T-cell (primary cell): ENCODE measurements around the gene LRRIQ4. TPM values are rescaled to one million over a fixed set of nuclear protein-coding genes. Genes with fewer than 3 reads are reported as not detected.

Experiments
- ATAC-seq, 4 experiments: fragments of 200-7000 bp in 3 of 4; fragments of 150-1000 bp in 1 of 4; cut with Tn5 transposase; replicated peaks in 1 of 4; 1 replicate in 3 of 4; 2 replicates in 1 of 4; pipeline ENCODE4 v1.10.0; 2021; ENCODE audit warnings: moderate library complexity in 3 of 4, mild to moderate bottlenecking in 2 of 4, moderate number of reproducible peaks in 1 of 4
- CTCF ChIA-PET, 2 donors: fragments of 300-600 bp; sonication (Branson Sonifier 250); formaldehyde crosslinking; loops; one replicate each; lab custom pipeline; 2022; ENCODE audit warnings: antibody characterized with exemption in 2 of 2; lab: Charles Lee
- POLR2A ChIA-PET, 2 donors: fragments of 300-600 bp; sonication (Branson Sonifier 250); formaldehyde crosslinking; loops; one replicate each; lab custom pipeline; 2022; ENCODE audit warnings: antibody characterized with exemption in 2 of 2; lab: Charles Lee
- DNase-seq, 35 experiments: peaks; one replicate each; pipeline versions ENCODE4 v3.0.0 to v3.0.0-alpha.2; 2013 to 2023
- H3K27ac ChIP-seq: one replicate; pipeline ENCODE4 v1.5.1; 2013; ENCODE audit warnings: low read length
- H3K27me3 ChIP-seq, 2 experiments: replicated peaks in 1 of 2; 1 replicate in 1 of 2; 2 replicates in 1 of 2; pipeline versions ENCODE4 v1.6.1 to v1.7.0; 2013; ENCODE audit warnings: low read length in 1 of 2, mixed read lengths in 1 of 2; ENCODE audit not compliant: control insufficient read depth in 2 of 2, insufficient read depth in 2 of 2; ENCODE audit errors: extremely low read depth in 1 of 2
- H3K36me3 ChIP-seq, 2 donors: 1 replicate in 1 of 2; 2 replicates in 1 of 2; pipeline versions ENCODE4 v1.6.1 to v1.7.0; 2013; ENCODE audit warnings: low read length in 1 of 2; ENCODE audit not compliant: control insufficient read depth in 2 of 2, insufficient read depth in 1 of 2; ENCODE audit errors: extremely low read depth in 1 of 2
- H3K4me1 ChIP-seq, 2 experiments: 1 replicate in 1 of 2; 2 replicates in 1 of 2; pipeline versions ENCODE4 v1.6.1 to v1.7.0; 2013; ENCODE audit warnings: low read length in 2 of 2, mixed read lengths in 1 of 2; ENCODE audit not compliant: insufficient read depth in 2 of 2, control insufficient read depth in 1 of 2; ENCODE audit errors: extremely low read depth in 1 of 2
- H3K4me3 ChIP-seq, 2 donors: 1 replicate in 1 of 2; 2 replicates in 1 of 2; pipeline versions ENCODE4 v1.5.1 to v1.7.0; 2013; ENCODE audit warnings: mild to moderate bottlenecking in 2 of 2, low read length in 1 of 2, moderate library complexity in 1 of 2; ENCODE audit not compliant: control insufficient read depth in 1 of 2; ENCODE audit errors: extremely low read depth in 1 of 2
- H3K9me3 ChIP-seq: 2 replicates; pipeline ENCODE4 v1.7.0; 2013
- H3K27ac Mint-ChIP-seq, 2 donors: one replicate each; pipeline ENCODE4 v1.8.0; 2020 to 2021; ENCODE audit warnings: mild to moderate bottlenecking in 2 of 2, mixed read lengths in 2 of 2
- H3K27me3 Mint-ChIP-seq, 2 donors: one replicate each; pipeline ENCODE4 v1.8.0; 2021 to 2022; ENCODE audit warnings: mixed read lengths in 2 of 2
- H3K36me3 Mint-ChIP-seq: one replicate; pipeline ENCODE4 v1.8.0; 2021; ENCODE audit warnings: mixed read lengths
- H3K4me1 Mint-ChIP-seq, 3 donors: one replicate each; pipeline ENCODE4 v1.8.0; 2020 to 2022; ENCODE audit warnings: mixed read lengths in 3 of 3, mild to moderate bottlenecking in 1 of 3
- H3K4me3 Mint-ChIP-seq, 3 donors: one replicate each; pipeline ENCODE4 v1.8.0; 2020 to 2022; ENCODE audit warnings: mild to moderate bottlenecking in 3 of 3, mixed read lengths in 3 of 3, moderate library complexity in 3 of 3
- H3K9me3 Mint-ChIP-seq, 3 donors: one replicate each; pipeline ENCODE4 v1.8.0; 2020 to 2022; ENCODE audit warnings: mixed read lengths in 3 of 3
- WGBS: methylation state at CpG from one replicate; pipeline ENCODE4 v1.1.5; 2013; ENCODE audit warnings: missing lambda C conversion rate; ENCODE audit not compliant: insufficient coverage; 5-methylcytosine and 5-hydroxymethylcytosine counted together
- total RNA-seq, 35 experiments: library from RNA in 6 of 35; stranded (reverse) in 6 of 35; fragments of 120-200 nt in 1 of 35; gene quantifications; one replicate each; pipeline versions ENCODE4 v1.2.1 to v1.2.4 and lab custom pipeline; 2013 to 2026

Gene LRRIQ4
- total RNA-seq, 5 donors from 2014 or later (not counting 1 experiment from before 2014, with no cell fraction given): not detected

DNA sequence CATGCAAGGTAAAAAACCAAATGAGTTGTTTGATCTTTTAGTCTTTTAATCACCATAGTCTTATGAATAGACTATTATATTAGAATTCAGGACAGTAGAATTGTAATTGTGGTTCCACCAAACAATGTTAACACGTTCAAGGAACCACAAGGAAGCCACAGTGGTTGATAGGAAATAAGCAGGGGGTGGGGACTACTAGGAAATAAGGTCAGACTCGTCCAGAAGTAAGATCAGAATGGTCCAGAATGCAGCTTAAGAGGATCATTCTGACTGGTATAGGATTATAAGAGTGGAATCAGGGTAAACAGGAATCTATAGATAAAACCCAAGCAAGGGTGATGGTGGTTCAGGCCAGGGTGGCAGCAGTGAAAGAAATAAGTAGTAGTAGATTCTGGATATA is 31.9 kb upstream of the LRRIQ4 start:
- no peak overlapping the region for H3K27ac ChIP-seq
- WGBS: 20% methylated on average over 1 of the region's 2 CpGs
- peaks cover 51 to 53% (median 51%) of the 10 kb centered on the region in 3 donors for H3K4me1 Mint-ChIP-seq
- ChIA-PET CTCF (no interaction called here), POLR2A (no interaction called here)
- H3K27me3 ChIP-seq: no peaks in the 10 kb centered on the region
- no peaks in the 10 kb centered on the region for H3K9me3 Mint-ChIP-seq
- peaks cover 0 to 6% of the 10 kb centered on the region in 2 experiments for H3K4me1 ChIP-seq
- H3K27me3 Mint-ChIP-seq: no peaks in the 10 kb centered on the region
- H3K36me3 ChIP-seq: peaks cover 5 to 72% of the 10 kb centered on the region in 2 donors
- DNase-seq (no peak), ATAC-seq (no peak)
- H3K4me3 Mint-ChIP-seq: no peak overlapping the region
- no peak overlapping the region for H3K4me3 ChIP-seq
- H3K9me3 ChIP-seq: no peaks in the 10 kb centered on the region
- peaks cover 49% of the 10 kb centered on the region for H3K36me3 Mint-ChIP-seq
- H3K27ac Mint-ChIP-seq: no peak overlapping the region

DNA sequence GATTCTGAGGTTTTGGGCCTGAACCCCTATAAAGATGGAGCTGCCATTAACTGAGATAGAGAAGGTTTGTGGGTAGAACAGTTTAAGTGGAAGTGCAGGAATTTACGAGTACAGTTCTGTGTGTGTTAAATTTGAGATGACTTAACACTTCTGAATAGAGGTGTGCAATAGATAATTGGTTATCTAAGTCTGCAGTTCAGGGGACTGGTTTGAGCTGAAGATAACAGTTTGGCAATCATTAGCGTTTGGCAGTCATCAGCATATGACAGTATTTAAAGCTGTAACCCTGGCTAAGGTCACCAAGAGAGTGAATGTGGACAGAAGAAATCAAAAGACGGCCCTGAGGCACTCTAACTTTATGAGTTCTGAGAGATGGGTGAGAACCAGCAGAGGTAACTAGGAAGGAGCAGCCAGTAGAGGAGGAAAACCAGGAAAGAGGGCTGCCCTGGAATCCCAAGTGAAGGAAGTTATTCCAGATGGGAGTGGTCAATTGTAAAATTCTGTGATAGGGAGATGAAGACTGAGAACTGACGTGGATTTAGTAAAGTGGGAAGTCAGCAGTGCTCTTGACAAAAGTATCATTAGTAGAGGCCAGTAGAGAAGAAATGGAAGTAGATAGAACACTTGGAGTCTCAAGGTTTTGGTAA is 31.3 kb upstream of the LRRIQ4 start:
- POLR2A ChIA-PET: interaction anchor here in 1 of 2 donors (0.6 kb wide), 1 partner anchor 124 kb away, joined by 3 read pairs; no protein-coding TSS in a partner anchor
- peaks cover 0 to 1% of the 10 kb centered on the region in 2 experiments for H3K4me1 ChIP-seq
- no peaks in the 10 kb centered on the region for H3K27me3 ChIP-seq
- Mint-ChIP-seq H3K9me3 (no peaks in the 10 kb centered on the region), H3K4me3 (no peak overlapping the region), H3K4me1 (peaks cover 45 to 47% (median 45%) of the 10 kb centered on the region in 3 donors), H3K36me3 (peaks cover 52% of the 10 kb centered on the region), H3K27ac (no peak overlapping the region), H3K27me3 (no peaks in the 10 kb centered on the region)
- H3K4me3 ChIP-seq: no peak overlapping the region
- ATAC-seq (no peak), DNase-seq (no peak)
- CTCF ChIA-PET: no interaction called here
- 84% methylated on average over 4 of the region's 4 CpGs for WGBS
- no peaks in the 10 kb centered on the region for H3K9me3 ChIP-seq
- peaks cover 5 to 71% of the 10 kb centered on the region in 2 donors for H3K36me3 ChIP-seq
- no peak overlapping the region for H3K27ac ChIP-seq

DNA sequence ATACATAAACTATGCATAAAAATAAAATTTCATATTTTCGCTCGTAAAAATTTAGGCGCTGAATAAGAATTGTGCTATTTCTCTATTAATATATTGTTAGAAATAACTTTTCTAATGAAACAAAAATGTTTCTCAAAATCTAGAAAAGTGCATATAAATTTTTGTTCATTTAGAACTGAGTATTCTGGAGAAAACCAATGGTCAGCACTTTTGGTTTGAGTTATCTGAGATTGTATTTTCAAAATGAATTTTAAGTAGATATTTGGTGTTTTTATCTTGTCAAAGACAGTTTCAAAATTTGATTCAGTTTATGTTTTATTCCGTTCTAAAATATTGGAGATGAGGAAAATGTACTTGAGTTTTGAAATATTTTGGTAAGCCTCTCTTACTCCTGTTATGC is 25.6 kb upstream of the LRRIQ4 start:
- ChIA-PET POLR2A (no interaction called here), CTCF (no interaction called here)
- H3K9me3 ChIP-seq: no peaks in the 10 kb centered on the region
- Mint-ChIP-seq H3K9me3 (no peaks in the 10 kb centered on the region), H3K27ac (no peak overlapping the region), H3K36me3 (peaks cover 37% of the 10 kb centered on the region), H3K4me1 (peaks cover 4 to 9% (median 4%) of the 10 kb centered on the region in 3 donors), H3K27me3 (no peaks in the 10 kb centered on the region), H3K4me3 (no peak overlapping the region)
- no CpG with 5 or more reads among the region's 4 CpGs for WGBS
- no peak for DNase-seq
- ATAC-seq: no peak
- no peak overlapping the region for H3K4me3 ChIP-seq
- no peaks in the 10 kb centered on the region for H3K4me1 ChIP-seq
- H3K27ac ChIP-seq: no peak overlapping the region
- no peaks in the 10 kb centered on the region for H3K27me3 ChIP-seq
- H3K36me3 ChIP-seq: peaks cover 0 to 39% of the 10 kb centered on the region in 2 donors

DNA sequence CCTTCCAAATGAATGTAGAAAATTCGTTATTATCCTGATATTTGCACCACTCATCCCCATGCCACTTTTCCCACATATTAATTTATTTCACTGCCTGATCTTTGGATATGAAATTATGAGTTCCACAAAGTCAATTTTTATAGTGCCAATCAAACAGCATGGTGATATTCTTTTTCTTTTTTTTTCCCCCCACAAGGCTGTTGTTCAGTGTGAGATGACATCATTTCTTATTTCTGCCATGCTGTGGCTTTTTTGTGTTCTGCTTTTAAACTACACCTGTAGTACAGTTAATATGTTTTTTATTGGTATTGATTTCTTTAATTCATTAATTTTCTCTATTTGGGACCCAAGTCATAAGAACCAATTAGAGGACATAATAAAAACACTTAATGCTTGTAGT is 24.9 kb upstream of the LRRIQ4 start:
- ATAC-seq (no peak), DNase-seq (no peak)
- Mint-ChIP-seq H3K4me1 (peaks cover 0 to 7% (median 2%) of the 10 kb centered on the region in 3 donors), H3K9me3 (no peaks in the 10 kb centered on the region), H3K4me3 (no peak overlapping the region), H3K36me3 (peaks cover 43% of the 10 kb centered on the region), H3K27me3 (no peaks in the 10 kb centered on the region), H3K27ac (no peak overlapping the region)
- Histone ChIP-seq H3K36me3 (peaks cover 0 to 33% of the 10 kb centered on the region in 2 donors), H3K9me3 (no peaks in the 10 kb centered on the region), H3K27me3 (no peaks in the 10 kb centered on the region), H3K27ac (no peak overlapping the region), H3K4me3 (no peak overlapping the region), H3K4me1 (no peaks in the 10 kb centered on the region)
- CTCF ChIA-PET: no interaction called here
- POLR2A ChIA-PET: no interaction called here
- no CpG with 5 or more reads among the region's 1 CpG for WGBS

DNA sequence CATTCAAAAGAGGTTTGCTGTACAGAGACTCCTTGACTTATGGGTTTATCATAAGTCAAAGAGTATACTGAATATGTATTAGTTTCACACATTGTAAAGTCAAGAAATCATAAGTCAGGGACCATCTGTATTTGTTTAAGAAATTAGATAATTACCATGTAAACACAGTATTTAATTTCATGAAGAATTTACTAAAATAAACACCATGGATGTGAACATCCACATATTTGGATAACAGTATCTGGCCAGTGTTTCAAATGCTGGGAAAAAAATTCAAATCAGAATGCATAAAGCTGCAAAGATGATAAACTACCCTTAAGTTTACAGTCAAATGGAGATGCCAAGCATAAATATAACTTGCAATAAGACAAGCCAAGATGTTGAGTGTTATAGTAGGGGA is 22.5 kb upstream of the LRRIQ4 start:
- ATAC-seq: no peak
- Histone ChIP-seq H3K27ac (no peak overlapping the region), H3K4me1 (no peaks in the 10 kb centered on the region), H3K9me3 (no peaks in the 10 kb centered on the region), H3K36me3 (peaks cover 0 to 21% of the 10 kb centered on the region in 2 donors), H3K27me3 (no peaks in the 10 kb centered on the region), H3K4me3 (no peak overlapping the region)
- Mint-ChIP-seq H3K36me3 (peaks cover 40% of the 10 kb centered on the region), H3K9me3 (no peaks in the 10 kb centered on the region), H3K27me3 (no peaks in the 10 kb centered on the region), H3K27ac (no peak overlapping the region), H3K4me1 (peaks cover 0 to 7% (median 2%) of the 10 kb centered on the region in 3 donors), H3K4me3 (no peak overlapping the region)
- ChIA-PET POLR2A (no interaction called here), CTCF (interaction anchor here in 1 of 2 donors (1.3 kb wide), 1 partner anchor 72 kb away, joined by 4 read pairs; no protein-coding TSS in a partner anchor)
- DNase-seq: no peak

DNA sequence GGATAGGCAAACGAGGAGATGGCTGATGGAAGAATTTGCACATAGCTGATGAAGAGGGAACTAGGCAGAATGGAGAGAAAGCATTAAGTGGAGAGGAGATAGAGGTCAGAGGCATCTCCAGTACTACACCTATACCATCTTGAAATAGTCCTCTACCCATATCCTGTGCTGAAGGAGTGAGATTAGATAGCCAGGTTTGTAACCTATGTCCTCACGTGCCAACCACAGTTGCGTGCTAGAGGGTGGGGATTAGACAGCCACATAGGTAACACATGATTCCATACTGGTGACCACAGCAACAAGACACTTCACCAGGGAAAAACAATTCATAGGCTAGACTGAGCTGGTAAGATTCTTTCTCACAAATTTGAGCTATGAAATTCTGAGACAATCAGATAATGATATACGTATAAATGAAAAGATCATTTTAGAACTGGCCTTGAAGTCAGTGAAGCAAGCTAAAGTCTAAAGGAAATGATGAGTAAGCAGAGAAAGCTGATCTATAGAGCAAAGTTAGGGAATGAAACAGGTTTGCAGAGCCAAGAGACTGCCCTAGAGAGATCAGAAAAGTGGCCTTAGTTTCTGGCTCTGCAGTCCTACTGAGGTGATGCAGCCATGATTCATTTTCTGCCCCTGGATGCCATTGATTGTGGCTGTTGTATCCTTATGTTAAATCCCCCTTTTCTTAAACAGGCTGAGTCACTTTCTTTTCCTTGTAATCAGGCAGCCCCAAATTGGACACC is 21.8 kb upstream of the LRRIQ4 start:
- H3K36me3 Mint-ChIP-seq: peaks cover 34% of the 10 kb centered on the region
- no peaks in the 10 kb centered on the region for H3K9me3 Mint-ChIP-seq
- ChIA-PET CTCF (interaction anchor here in 1 of 2 donors (1.3 kb wide), 1 partner anchor 71 kb away, joined by 4 read pairs; no protein-coding TSS in a partner anchor), POLR2A (no interaction called here)
- no peak for DNase-seq
- Histone ChIP-seq H3K27me3 (no peaks in the 10 kb centered on the region), H3K36me3 (peaks cover 0 to 16% of the 10 kb centered on the region in 2 donors), H3K27ac (no peak overlapping the region), H3K4me1 (no peaks in the 10 kb centered on the region), H3K4me3 (no peak overlapping the region), H3K9me3 (no peaks in the 10 kb centered on the region)
- no peak overlapping the region for H3K4me3 Mint-ChIP-seq
- H3K4me1 Mint-ChIP-seq: peaks cover 0 to 7% (median 2%) of the 10 kb centered on the region in 3 donors
- H3K27ac Mint-ChIP-seq: no peak overlapping the region
- ATAC-seq: no peak
- no peaks in the 10 kb centered on the region for H3K27me3 Mint-ChIP-seq
- WGBS: 80% methylated on average over 2 of the region's 4 CpGs
